Neural progenitor cell (in vitro differentiated cells): Measurements from ENCODE around the gene POLR3A.

Source experiments
- CTCF ChIP-seq: fragments of 200-600 bp; sonication (generic); IDR thresholded peaks from 2 replicates; pipeline ENCODE4 v1.5.1; 2017; ENCODE audit warnings: antibody characterized with exemption, mild to moderate bottlenecking
- EZH2 ChIP-seq: fragments of 200-600 bp; sonication (generic); IDR thresholded peaks from 2 replicates; pipeline ENCODE4 v1.6.1; 2017; ENCODE audit warnings: antibody characterized with exemption, mild to moderate bottlenecking, moderate library complexity

- TF ChIP-seq EZH2 (no peak), CTCF (no peak)
Measured at GRCh38 chr10:78002541-78003288, 26.6 kb downstream of the POLR3A start.
